ENCODE measurements around the gene GLS.

GLS gene

DNA sequence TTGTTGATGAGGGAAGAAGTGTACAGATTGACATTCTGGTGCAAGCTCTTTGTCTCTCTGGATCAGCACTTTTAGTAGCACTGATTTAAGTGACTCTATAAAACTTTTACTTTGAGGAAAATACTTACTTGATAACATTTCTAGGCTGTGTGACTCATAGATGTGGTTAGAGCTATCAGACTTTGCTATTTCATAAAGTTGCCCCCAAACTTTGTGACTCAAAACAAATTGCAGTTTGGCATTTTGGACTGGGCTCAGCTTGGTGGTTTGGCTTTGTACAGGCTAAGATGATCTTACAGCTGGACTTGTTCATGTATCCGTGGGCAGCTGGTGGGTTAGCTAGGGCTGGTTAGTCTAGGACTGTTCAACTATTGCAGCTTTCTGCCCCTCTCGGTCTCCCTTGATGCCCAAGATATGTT, 42.1 kb upstream of the GLS start:
- no peak overlapping the region for H3K4me3 ChIP-seq (ENCODE audit: low read depth, low read length)
- TF ChIP-seq, protein P1, sequence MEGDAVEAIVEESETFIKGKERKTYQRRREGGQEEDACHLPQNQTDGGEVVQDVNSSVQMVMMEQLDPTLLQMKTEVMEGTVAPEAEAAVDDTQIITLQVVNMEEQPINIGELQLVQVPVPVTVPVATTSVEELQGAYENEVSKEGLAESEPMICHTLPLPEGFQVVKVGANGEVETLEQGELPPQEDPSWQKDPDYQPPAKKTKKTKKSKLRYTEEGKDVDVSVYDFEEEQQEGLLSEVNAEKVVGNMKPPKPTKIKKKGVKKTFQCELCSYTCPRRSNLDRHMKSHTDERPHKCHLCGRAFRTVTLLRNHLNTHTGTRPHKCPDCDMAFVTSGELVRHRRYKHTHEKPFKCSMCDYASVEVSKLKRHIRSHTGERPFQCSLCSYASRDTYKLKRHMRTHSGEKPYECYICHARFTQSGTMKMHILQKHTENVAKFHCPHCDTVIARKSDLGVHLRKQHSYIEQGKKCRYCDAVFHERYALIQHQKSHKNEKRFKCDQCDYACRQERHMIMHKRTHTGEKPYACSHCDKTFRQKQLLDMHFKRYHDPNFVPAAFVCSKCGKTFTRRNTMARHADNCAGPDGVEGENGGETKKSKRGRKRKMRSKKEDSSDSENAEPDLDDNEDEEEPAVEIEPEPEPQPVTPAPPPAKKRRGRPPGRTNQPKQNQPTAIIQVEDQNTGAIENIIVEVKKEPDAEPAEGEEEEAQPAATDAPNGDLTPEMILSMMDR (IDR thresholded peaks at IDR 0.05; ENCODE audit: borderline replicate concordance, insufficient read depth, low read depth, low read length) = no peak

DNA sequence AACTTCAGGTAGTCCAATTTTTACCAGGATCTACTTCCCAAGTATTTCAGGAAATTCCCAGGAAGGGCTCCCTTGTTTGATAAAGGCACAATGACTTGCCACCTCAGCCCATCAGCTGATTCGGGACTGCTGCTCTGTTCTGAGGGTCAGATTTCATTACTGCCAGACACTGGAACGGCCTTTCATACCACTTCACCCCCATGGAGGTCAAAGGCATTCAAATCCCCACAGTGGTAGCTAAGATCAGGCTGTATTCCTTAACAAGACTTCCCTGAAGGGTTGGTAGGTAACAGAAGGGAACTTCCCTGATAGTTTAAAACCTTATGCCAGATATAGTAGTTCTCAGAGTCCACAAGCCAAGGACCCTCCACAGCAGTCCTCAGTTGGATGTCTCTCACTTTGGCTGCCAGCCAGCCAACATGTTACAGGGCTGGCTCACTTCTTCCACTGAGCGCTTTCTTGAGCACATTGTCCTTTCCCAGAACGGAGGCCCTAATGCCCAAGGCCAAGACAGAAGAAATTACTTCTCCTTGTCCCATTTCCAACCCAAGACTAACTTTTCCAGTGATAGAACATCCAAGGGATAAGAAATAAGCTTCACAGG, 40.0 kb upstream of the GLS start:
- TF ChIP-seq, protein P1 (IDR thresholded peaks at IDR 0.05; ENCODE audit: borderline replicate concordance, insufficient read depth, low read depth, low read length) = no peak
- H3K4me3 ChIP-seq (ENCODE audit: low read depth, low read length) = no peak overlapping the region

DNA sequence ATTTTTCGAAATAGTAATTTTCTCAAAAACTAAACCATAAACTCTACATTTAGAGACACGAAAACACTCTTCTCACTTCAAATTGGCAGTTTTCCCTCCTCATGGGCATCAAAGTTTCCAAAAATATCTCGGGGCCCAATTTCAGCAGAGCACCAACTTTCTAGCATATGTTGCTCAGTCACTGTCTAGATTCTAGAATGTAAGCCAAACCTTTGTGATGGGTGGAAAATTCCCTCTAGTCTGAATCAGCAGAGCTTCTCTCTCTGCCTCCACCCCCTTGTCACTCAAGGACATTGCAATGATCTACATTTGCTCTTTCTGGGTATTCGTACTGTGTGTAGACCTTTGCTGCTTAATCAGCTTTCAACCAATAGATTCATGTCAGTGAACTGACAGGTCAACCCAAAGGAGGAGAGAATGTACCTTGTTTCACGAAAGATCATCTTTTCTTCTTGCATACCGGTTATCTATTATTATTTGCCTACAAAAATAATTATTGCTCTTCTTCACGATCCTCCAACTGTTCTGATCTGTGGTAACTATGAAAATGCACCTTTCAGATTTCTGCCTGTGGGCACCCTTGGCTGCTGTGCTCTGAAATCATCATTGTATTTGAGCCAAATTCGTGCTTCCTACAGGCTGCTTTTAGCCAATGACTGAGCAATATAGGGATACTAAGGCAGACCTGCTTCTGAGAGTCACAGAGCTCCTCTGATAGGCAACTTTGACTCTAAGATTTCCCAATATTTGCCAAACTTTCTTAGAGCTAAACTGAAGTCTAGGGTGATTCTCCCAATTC, 38.7 kb upstream of the GLS start:
- TF ChIP-seq, protein P1 (IDR thresholded peaks at IDR 0.05; ENCODE audit: borderline replicate concordance, insufficient read depth, low read depth, low read length) = no peak
- no peak overlapping the region for H3K4me3 ChIP-seq (ENCODE audit: low read depth, low read length)

DNA sequence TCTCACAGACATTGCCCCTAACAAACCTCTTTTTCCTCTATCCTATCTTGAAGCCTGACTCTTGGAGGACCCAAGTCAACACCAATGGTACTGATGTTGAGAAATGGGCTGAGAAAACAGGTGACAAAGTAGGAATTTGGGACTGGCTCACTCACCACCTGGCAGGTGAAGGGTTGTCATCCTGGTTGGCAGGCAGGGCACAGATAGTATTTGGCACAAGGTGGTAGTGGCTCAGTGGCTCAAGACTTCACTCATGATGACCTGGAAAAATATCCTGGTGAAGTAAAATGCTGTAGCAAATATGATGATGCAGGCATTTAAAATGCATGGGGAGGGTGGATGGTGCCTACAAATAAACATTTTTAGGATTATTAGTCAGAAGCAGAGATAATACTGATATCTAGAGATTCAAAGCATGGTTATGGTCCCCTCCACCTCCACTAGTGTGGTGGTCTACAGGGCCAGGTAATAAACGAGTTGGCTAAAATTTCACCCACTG, 38.0 kb upstream of the GLS start:
- H3K4me3 ChIP-seq (ENCODE audit: low read depth, low read length) = no peak overlapping the region
- TF ChIP-seq, protein P1 (IDR thresholded peaks at IDR 0.05; ENCODE audit: borderline replicate concordance, insufficient read depth, low read depth, low read length) = no peak

DNA sequence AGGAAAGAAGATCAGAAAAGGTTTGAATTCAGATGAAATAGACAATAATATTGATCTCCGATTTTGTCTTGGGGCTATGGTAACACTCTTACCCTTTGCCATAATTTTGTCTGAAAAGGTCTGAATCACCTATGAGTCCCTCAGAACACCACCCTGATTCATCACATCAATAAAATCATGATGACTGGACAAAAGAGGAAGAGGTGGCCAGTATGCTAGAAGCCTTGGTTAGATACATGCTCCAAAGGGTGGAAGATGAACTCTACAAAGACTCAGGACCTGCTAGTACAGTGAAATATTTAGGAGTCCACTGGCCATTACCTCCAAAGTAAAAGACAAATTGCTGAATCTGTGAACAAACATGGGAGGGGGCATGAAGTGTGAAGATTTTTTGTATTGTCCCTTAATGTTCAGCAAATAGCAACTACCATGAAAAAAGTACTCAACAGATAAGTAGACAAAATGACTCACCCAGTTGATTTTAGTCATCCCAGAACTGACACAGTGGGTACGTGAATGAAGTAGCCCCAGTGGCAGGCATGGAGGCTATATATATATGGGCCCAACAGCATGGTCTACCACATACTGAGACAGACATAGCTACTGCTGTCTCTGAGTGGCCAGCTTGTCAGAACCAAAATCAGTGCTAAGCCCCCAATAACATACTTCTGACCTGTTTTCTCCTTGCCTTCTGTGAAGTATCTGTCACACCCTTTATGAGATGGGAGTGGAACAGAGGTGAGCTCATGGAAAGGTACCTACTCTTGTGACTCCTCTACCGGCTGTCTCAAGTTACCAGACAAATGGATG, 36.5 kb upstream of the GLS start:
- TF ChIP-seq, protein P1 (IDR thresholded peaks at IDR 0.05; ENCODE audit: borderline replicate concordance, insufficient read depth, low read depth, low read length) = no peak
- no peak overlapping the region for H3K4me3 ChIP-seq (ENCODE audit: low read depth, low read length)

DNA sequence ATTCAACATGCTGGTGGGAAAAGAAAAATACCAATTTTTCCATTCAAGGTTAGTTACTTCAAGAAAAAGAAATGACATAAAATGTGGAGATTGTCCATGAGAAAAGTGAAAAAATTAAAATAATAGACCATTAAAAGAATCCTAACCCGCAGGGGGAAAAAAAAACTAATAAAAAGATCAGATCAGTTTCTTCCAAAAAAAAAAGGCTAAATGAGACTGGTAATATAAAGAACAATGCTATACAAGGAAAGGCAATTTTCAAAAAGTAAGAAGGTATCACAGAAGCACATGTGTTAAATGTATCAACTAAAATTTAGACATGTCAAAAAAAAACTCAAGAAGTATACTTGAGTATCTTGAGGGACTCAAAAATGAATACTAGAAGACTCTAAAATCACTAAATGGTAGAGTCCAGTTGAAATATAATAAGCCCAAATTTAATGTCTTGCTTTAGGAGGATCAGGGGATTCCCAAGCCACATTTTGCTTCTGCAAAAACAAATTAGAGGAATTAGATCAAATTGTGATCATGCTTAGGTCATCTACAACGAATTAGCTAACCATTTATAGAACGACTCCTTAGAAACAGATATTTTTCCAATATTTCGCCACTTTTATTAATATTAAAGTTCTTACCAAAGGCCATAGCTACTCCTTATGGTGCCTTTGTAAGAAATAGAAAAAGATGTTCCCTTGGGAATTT, 35.8 kb upstream of the GLS start:
- TF ChIP-seq, protein P1 (IDR thresholded peaks at IDR 0.05; ENCODE audit: borderline replicate concordance, insufficient read depth, low read depth, low read length) = no peak
- no peak overlapping the region for H3K4me3 ChIP-seq (ENCODE audit: low read depth, low read length)
